HepG2 (cell line): Measurements from ENCODE around the gene ATP8A1. TPM values are rescaled to one million over a fixed set of nuclear protein-coding genes. Genes with fewer than 3 reads are reported as not detected.

Experiments
- FOXK2 ChIP-seq: fragments of 450-650 bp; IDR thresholded peaks from 2 replicates; pipeline ENCODE4 v1.6.1; 2016
- KLF12 ChIP-seq: sonication (generic); formaldehyde crosslinking; IDR thresholded peaks from 2 replicates; pipeline ENCODE4 v1.4.0; 2020; ENCODE audit warnings: missing genetic modification reagents, borderline replicate concordance
- MIER3 ChIP-seq: IDR thresholded peaks from 2 replicates; pipeline ENCODE4 v1.6.1; 2016; ENCODE audit warnings: missing compliant biosample characterization, borderline replicate concordance
- MXD1 ChIP-seq: sonication (generic); formaldehyde crosslinking; IDR thresholded peaks from 2 replicates; pipeline ENCODE4 v1.4.0; 2020; ENCODE audit warnings: mild to moderate bottlenecking, missing genetic modification reagents
- NFAT5 ChIP-seq: sonication (generic); formaldehyde crosslinking; IDR thresholded peaks from 2 replicates; pipeline ENCODE4 v1.4.0; 2020; ENCODE audit warnings: missing genetic modification reagents
- SOX13 ChIP-seq, 3 experiments: fragments of 450-650 bp in 1 of 3; sonication (generic) in 1 of 3; formaldehyde crosslinking in 1 of 3; IDR thresholded peaks in 2 of 3; conservative IDR thresholded peaks in 1 of 3; 2 replicates each; pipeline versions ENCODE4 v1.5.0 to v1.6.1; 2016 to 2020; ENCODE audit warnings: antibody characterized with exemption in 1 of 3, mild to moderate bottlenecking in 1 of 3, missing compliant biosample characterization in 1 of 3, missing genetic modification reagents in 1 of 3, moderate library complexity in 1 of 3
- SRSF1 ChIP-seq: fragments of 200-400 bp; formaldehyde crosslinking; optimal IDR thresholded peaks from 2 replicates; pipeline ENCODE3; 2017; ENCODE audit warnings: mild to moderate bottlenecking, low read depth, low read length, moderate library complexity
- TSC22D2 ChIP-seq: sonication (generic); formaldehyde crosslinking; IDR thresholded peaks from 2 replicates; pipeline ENCODE4 v1.5.1; 2020; ENCODE audit warnings: missing genetic modification reagents, mild to moderate bottlenecking, borderline replicate concordance
- ZFP36 ChIP-seq: fragments of 150-350 bp; IDR thresholded peaks from 2 replicates; pipeline ENCODE4 v1.6.1; 2018; ENCODE audit warnings: borderline replicate concordance, low read length, low read depth; ENCODE audit not compliant: partially characterized antibody
- ZFYVE20 ChIP-seq: sonication (generic); formaldehyde crosslinking; IDR thresholded peaks from 2 replicates; pipeline ENCODE4 v1.8.0; 2023; ENCODE audit warnings: low read depth, mild to moderate bottlenecking, moderate library complexity, missing genetic modification reagents, borderline replicate concordance
- ZNF768 ChIP-seq: sonication (generic); formaldehyde crosslinking; IDR thresholded peaks from 2 replicates; pipeline ENCODE4 v1.4.0; 2020; ENCODE audit warnings: missing genetic modification reagents
- ZNF790 ChIP-seq: sonication (generic); formaldehyde crosslinking; IDR thresholded peaks from 2 replicates; pipeline ENCODE4 v1.8.0; 2022; ENCODE audit warnings: missing genetic modification reagents, mild to moderate bottlenecking, borderline replicate concordance
- polyA plus RNA-seq, 8 experiments: library from polyadenylated mRNA; depleted of rRNA in 3 of 8; stranded (reverse) in 7 of 8; unstranded in 1 of 8; fragments of >200 nt; fragmentation: Illumina TruSeq in 4 of 8; extraction: Trizol in 4 of 8; gene quantifications; 2 replicates each; pipeline versions ENCODE4 v1.2.1 to v1.2.3, GENCODE V29; 2011 to 2016; ENCODE audit warnings: low read depth in 4 of 8, missing spikeins in 1 of 8, mixed read lengths in 1 of 8; ENCODE audit not compliant: insufficient read depth in 1 of 8
- total RNA-seq, 5 experiments: library from RNA; depleted of rRNA; stranded (reverse); fragments of >200 nt; fragmentation: Illumina TruSeq; extraction: Trizol; gene quantifications; 2 replicates each; pipeline ENCODE4 v1.2.3, GENCODE V29; 2016; ENCODE audit warnings: low read depth in 1 of 5
- TF ChIP-seq, protein P1 (sequence below): sonication (generic); formaldehyde crosslinking; IDR thresholded peaks from 2 replicates; pipeline ENCODE4 v1.8.0; 2022; ENCODE audit warnings: missing genetic modification reagents, mild to moderate bottlenecking, borderline replicate concordance
- TF ChIP-seq, protein P2 (sequence below): sonication (generic); formaldehyde crosslinking; IDR thresholded peaks from 2 replicates; pipeline ENCODE4 v1.8.1; 2023; ENCODE audit warnings: mild to moderate bottlenecking, moderate library complexity, missing genetic modification reagents
- TF ChIP-seq, protein P3 (sequence below): sonication (generic); formaldehyde crosslinking; IDR thresholded peaks from 2 replicates; pipeline ENCODE4 v1.4.0; 2020; ENCODE audit warnings: mild to moderate bottlenecking, missing genetic modification reagents

ATP8A1 gene
- total and polyA plus RNA-seq, 2 of the 13 experiments (the other 11 are each of a cell fraction or from before 2014, with no cell fraction given) = 1.7 to 6.2 TPM

- TF ChIP-seq, protein P1, sequence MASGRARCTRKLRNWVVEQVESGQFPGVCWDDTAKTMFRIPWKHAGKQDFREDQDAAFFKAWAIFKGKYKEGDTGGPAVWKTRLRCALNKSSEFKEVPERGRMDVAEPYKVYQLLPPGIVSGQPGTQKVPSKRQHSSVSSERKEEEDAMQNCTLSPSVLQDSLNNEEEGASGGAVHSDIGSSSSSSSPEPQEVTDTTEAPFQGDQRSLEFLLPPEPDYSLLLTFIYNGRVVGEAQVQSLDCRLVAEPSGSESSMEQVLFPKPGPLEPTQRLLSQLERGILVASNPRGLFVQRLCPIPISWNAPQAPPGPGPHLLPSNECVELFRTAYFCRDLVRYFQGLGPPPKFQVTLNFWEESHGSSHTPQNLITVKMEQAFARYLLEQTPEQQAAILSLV (CRISPR knock-in tag) = no peak
- TF ChIP-seq MIER3 (CRISPR knock-in tag) (peak; percentile 28; the same call in 1 of the 2 replicates), SRSF1 (no peak), MXD1 (CRISPR knock-in tag) (0 out of 2 replicates have a peak, but pooled peaks have one; percentile 25), ZNF790 (no peak), ZFYVE20 (no peak), TSC22D2 (CRISPR knock-in tag) (0 out of 2 replicates have a peak, but pooled peaks have one; percentile 26), SOX13 (IDR thresholded peaks at IDR 0.05) (no peak), SOX13 (CRISPR knock-in tag; conservative IDR thresholded peaks at IDR 0.05 in 1 of 2, IDR thresholded peaks at IDR 0.05 in 1 of 2) (no peak), FOXK2 (peak; percentile 99), ZNF768 (CRISPR knock-in tag) (peak; percentile 68; the same call in 1 of the 2 replicates), KLF12 (CRISPR knock-in tag) (0 out of 2 replicates have a peak, but pooled peaks have one; percentile 36), ZFP36 (no peak), NFAT5 (CRISPR knock-in tag) (no peak)
- TF ChIP-seq, protein P2, sequence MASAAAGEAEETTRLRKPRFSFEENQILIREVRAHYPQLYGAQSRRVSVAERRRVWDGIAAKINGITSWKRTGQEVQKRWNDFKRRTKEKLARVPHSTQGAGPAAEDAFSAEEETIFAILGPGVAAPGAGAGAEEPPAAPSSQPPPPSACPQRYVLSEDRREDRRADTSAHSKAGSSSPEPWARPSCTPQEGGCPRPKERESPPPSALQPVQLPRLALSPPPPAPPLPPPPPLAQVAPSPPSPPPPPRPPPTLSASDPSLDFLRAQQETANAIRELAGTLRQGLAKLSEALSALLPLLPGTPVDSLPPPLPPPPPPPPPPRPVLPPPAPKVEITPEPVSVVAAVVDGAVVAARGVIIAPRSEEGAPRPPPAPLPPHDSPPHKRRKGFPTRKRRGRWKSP = no peak; the same call in 1 of the 2 replicates
- TF ChIP-seq, protein P3, sequence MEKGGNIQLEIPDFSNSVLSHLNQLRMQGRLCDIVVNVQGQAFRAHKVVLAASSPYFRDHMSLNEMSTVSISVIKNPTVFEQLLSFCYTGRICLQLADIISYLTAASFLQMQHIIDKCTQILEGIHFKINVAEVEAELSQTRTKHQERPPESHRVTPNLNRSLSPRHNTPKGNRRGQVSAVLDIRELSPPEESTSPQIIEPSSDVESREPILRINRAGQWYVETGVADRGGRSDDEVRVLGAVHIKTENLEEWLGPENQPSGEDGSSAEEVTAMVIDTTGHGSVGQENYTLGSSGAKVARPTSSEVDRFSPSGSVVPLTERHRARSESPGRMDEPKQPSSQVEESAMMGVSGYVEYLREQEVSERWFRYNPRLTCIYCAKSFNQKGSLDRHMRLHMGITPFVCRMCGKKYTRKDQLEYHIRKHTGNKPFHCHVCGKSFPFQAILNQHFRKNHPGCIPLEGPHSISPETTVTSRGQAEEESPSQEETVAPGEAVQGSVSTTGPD (CRISPR knock-in tag) = no peak
These were observed at the start of gene ATP8A1 (continued) for GRCh38 chr4:42656944-42657792.
